Measurements from ENCODE around the gene ZC3H15. TPM values are rescaled to one million over a fixed set of nuclear protein-coding genes. Genes with fewer than 3 reads are reported as not detected.

The ZC3H15 gene
- total and polyA plus RNA-seq, 2 experiments from 2014 or later: 75.6 to 281 TPM

GRCh38 chr2:186459009-186459408, 27.1 kb upstream of the ZC3H15 start:
- H3K36me3 Mint-ChIP-seq (ENCODE audit: low read depth): no peaks in the 10 kb centered on the region; the same call in 1 of the 3 replicates
- Histone ChIP-seq H3K27ac (ENCODE audit: low read depth) (no peak overlapping the region), H3K4me1 (ENCODE audit: insufficient read depth) (no peaks in the 10 kb centered on the region), H3F3A (replicated peaks; ENCODE audit: low read depth) (no peaks in the 10 kb centered on the region), H3K27me3 (ENCODE audit: insufficient read depth) (no peaks in the 10 kb centered on the region), H3K79me2 (replicated peaks; ENCODE audit: insufficient read depth) (no peaks in the 10 kb centered on the region), H3K36me3 (ENCODE audit: insufficient read depth) (no peaks in the 10 kb centered on the region), H3K4me3 (no peak overlapping the region), H2AFZ (no peak overlapping the region), H3K9me2 (ENCODE audit: insufficient read depth) (no peaks in the 10 kb centered on the region), H4K20me1 (replicated peaks; ENCODE audit: insufficient read depth) (no peaks in the 10 kb centered on the region), H3K4me2 (no peak overlapping the region)
- no peak overlapping the region for H3K4me3 Mint-ChIP-seq
- TF ChIP-seq, protein P1, sequence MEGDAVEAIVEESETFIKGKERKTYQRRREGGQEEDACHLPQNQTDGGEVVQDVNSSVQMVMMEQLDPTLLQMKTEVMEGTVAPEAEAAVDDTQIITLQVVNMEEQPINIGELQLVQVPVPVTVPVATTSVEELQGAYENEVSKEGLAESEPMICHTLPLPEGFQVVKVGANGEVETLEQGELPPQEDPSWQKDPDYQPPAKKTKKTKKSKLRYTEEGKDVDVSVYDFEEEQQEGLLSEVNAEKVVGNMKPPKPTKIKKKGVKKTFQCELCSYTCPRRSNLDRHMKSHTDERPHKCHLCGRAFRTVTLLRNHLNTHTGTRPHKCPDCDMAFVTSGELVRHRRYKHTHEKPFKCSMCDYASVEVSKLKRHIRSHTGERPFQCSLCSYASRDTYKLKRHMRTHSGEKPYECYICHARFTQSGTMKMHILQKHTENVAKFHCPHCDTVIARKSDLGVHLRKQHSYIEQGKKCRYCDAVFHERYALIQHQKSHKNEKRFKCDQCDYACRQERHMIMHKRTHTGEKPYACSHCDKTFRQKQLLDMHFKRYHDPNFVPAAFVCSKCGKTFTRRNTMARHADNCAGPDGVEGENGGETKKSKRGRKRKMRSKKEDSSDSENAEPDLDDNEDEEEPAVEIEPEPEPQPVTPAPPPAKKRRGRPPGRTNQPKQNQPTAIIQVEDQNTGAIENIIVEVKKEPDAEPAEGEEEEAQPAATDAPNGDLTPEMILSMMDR (conservative IDR thresholded peaks at IDR 0.05; ENCODE audit: low read depth in 2 of 2): peak; percentile 41 to 57
- no peak for TF ChIP-seq CREB1 (CRISPR knock-in tag; IDR thresholded peaks at IDR 0.05; ENCODE audit: low read depth)
- no peak overlapping the region for H3K27ac Mint-ChIP-seq
- peak; percentile 11 for DNase-seq (ENCODE audit: low spot score)
- H3K4me1 Mint-ChIP-seq: no peaks in the 10 kb centered on the region
- H3K9me3 Mint-ChIP-seq: no peaks in the 10 kb centered on the region; the same call in 2 of the 3 replicates
- ATAC-seq: no peak
- no peaks in the 10 kb centered on the region for H3K27me3 Mint-ChIP-seq (ENCODE audit: insufficient read depth, low read depth, poor library complexity)

- Histone ChIP-seq H3K27me3 (ENCODE audit: insufficient read depth) (no peaks in the 10 kb centered on the region), H3K9me2 (ENCODE audit: insufficient read depth) (no peaks in the 10 kb centered on the region), H3K4me1 (ENCODE audit: insufficient read depth) (no peaks in the 10 kb centered on the region), H3K4me3 (no peak overlapping the region), H3K27ac (ENCODE audit: low read depth) (no peak overlapping the region), H2AFZ (no peak overlapping the region), H3K36me3 (ENCODE audit: insufficient read depth) (no peaks in the 10 kb centered on the region), H3K79me2 (replicated peaks; ENCODE audit: insufficient read depth) (no peaks in the 10 kb centered on the region), H4K20me1 (replicated peaks; ENCODE audit: insufficient read depth) (no peaks in the 10 kb centered on the region), H3K4me2 (no peak overlapping the region), H3F3A (replicated peaks; ENCODE audit: low read depth) (no peaks in the 10 kb centered on the region)
- ATAC-seq: no peak; the same call in 2 of the 3 replicates
- H3K27me3 Mint-ChIP-seq (ENCODE audit: insufficient read depth, low read depth, poor library complexity): no peaks in the 10 kb centered on the region
- TF ChIP-seq NANOG (IDR thresholded peaks at IDR 0.05; ENCODE audit: borderline replicate concordance) (no peak), JUNB (IDR thresholded peaks at IDR 0.05; ENCODE audit: unreplicated experiment) (no peak), ETS1 (IDR thresholded peaks at IDR 0.05) (no peak), REST (IDR thresholded peaks at IDR 0.05; ENCODE audit: unreplicated experiment) (no peak), CREB1 (CRISPR knock-in tag; IDR thresholded peaks at IDR 0.05; ENCODE audit: low read depth) (no peak)
- TF ChIP-seq, protein P1 (conservative IDR thresholded peaks at IDR 0.05; ENCODE audit: low read depth in 2 of 2): peak; percentile 71
- H3K27ac Mint-ChIP-seq: no peak overlapping the region
- H3K36me3 Mint-ChIP-seq (ENCODE audit: low read depth): no peaks in the 10 kb centered on the region; the same call in 2 of the 3 replicates
- H3K4me3 Mint-ChIP-seq: no peak overlapping the region
- H3K4me1 Mint-ChIP-seq: no peaks in the 10 kb centered on the region
- DNase-seq (ENCODE audit: low spot score): peak; percentile 53
- no peaks in the 10 kb centered on the region; the same call in 2 of the 3 replicates for H3K9me3 Mint-ChIP-seq
Measured at GRCh38 chr2:186460465-186460864, 25.6 kb upstream of the ZC3H15 start.

All from GM23338 (cell line).